Rectal smooth muscle tissue (tissue), 1 donor: ENCODE data around the gene DDX1.
"Not testable (repeated sequence)": the region's sequence is repeated elsewhere in the genome, so short reads cannot be mapped to it uniquely, and the experiment has no call there.

Source experiments
- H3K27ac ChIP-seq: one replicate; pipeline ENCODE4 v1.7.0; 2013; ENCODE audit warnings: low read depth, low read length, inconsistent platforms
- H3K27me3 ChIP-seq: one replicate; pipeline ENCODE4 v1.7.0; 2013; ENCODE audit warnings: low read length; ENCODE audit not compliant: control insufficient read depth, insufficient read depth
- H3K36me3 ChIP-seq: one replicate; pipeline ENCODE4 v1.7.0; 2013; ENCODE audit warnings: low read length; ENCODE audit not compliant: control insufficient read depth, insufficient read depth
- H3K4me1 ChIP-seq: one replicate; pipeline ENCODE4 v1.7.0; 2013; ENCODE audit warnings: low read length; ENCODE audit not compliant: control insufficient read depth, insufficient read depth
- H3K4me3 ChIP-seq: one replicate; pipeline ENCODE4 v1.7.0; 2013; ENCODE audit warnings: low read length
- H3K9ac ChIP-seq: one replicate; pipeline ENCODE4 v1.7.0; 2013; ENCODE audit warnings: low read length

The DDX1 gene

DNA sequence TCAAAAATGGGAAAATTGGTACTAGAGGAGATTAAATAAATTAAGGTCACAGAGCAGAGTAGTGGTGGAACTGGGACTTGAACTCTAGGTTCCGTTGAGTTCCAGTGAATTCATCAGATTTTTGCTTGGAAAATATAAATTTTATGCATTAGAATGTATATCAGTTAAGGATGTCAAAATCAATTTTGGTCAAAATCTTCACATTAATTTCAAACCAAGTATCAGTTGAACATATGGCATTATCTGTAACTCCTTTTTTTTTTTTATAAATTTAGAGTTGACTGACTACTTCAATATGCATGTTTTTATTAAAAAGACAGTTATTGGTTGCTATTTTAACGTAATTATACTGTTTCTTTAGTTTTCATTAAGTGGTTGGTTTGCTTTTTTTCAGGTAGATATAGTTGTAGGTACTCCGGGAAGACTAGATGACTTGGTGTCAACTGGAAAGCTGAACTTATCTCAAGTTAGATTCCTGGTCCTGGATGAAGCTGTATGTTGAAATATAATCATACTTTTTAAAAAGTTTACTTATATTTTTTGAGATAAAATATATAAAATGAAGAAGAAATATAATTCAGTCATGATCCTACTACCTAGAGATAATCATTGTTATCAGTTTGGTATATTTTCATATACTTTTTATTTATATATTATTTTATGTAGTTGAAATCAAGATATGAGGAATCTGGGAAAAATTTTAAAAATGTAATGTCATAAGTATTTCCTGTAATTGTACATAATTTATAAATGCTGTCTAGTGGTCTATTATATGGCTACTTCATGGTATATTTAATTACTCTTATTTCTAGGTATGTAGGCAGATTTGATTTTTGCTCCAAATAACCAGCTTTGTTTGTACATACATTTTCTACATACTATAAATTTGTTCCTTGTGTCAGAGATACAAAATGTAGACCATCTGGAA is 25.4 kb downstream of the DDX1 start:
- H3K9ac ChIP-seq: no peak overlapping the region
- H3K27ac ChIP-seq: no peak overlapping the region
- no peak overlapping the region for H3K4me3 ChIP-seq
- peaks cover 11% of the 10 kb centered on the region for H3K36me3 ChIP-seq
- H3K4me1 ChIP-seq: no peaks in the 10 kb centered on the region
- H3K27me3 ChIP-seq: no peaks in the 10 kb centered on the region

DNA sequence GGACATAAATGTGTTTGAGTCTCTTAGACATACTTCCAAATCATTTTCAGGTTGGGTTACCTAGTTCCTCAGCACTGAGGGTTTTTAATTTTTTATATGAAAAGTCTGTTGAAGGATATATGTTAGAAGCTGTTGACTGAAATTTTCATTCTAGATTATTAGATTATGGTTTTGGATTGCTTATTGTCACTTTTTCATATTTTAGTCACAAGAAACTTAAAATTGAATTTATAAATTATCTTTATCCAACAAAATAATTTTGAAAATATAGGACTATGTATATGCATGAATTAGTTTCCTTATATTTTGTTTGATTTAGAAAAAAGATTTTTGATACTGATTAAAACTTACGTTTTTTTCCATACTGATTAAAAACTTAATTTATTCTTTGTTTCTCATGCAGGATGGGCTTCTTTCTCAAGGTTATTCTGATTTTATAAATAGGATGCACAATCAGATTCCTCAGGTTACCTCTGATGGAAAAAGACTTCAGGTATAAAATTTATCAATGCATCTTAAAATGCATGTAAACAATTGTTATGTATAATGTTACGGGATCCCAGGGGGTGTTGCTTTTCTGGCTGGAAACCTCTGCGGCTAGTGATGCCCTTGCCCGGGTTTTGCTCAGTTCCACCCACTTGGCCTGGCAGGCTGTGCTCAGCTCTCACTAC is 26.2 kb downstream of the DDX1 start:
- H3K4me3 ChIP-seq: no peak overlapping the region
- H3K9ac ChIP-seq: no peak overlapping the region
- no peaks in the 10 kb centered on the region for H3K4me1 ChIP-seq
- H3K36me3 ChIP-seq: peaks cover 15% of the 10 kb centered on the region
- no peak overlapping the region for H3K27ac ChIP-seq
- no peaks in the 10 kb centered on the region for H3K27me3 ChIP-seq

DNA sequence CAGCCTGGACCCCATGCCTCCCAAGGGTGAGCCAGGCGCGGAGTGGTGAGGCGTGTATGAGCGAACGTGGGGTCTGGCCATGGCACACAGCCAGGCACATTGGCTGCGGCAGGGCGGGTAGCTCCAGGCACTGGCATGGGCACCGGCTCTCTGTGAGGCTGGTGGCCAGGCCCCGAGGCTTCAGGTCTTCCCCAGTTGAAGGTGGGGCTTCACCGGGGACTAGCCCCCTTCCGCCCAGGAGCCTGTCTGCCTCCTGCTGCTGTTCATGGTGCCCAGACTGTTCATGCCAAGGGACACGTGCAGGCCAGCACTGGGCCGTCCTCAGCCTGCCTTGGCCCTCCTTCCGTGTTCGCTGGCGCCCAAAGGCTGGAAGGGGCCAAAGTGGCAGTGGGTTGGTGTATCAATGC is 26.8 kb downstream of the DDX1 start:
- Histone ChIP-seq H3K27ac (no peak overlapping the region), H3K4me1 (no peaks in the 10 kb centered on the region), H3K4me3 (no peak overlapping the region), H3K27me3 (no peaks in the 10 kb centered on the region), H3K9ac (no peak overlapping the region), H3K36me3 (peaks cover 15% of the 10 kb centered on the region)

DNA sequence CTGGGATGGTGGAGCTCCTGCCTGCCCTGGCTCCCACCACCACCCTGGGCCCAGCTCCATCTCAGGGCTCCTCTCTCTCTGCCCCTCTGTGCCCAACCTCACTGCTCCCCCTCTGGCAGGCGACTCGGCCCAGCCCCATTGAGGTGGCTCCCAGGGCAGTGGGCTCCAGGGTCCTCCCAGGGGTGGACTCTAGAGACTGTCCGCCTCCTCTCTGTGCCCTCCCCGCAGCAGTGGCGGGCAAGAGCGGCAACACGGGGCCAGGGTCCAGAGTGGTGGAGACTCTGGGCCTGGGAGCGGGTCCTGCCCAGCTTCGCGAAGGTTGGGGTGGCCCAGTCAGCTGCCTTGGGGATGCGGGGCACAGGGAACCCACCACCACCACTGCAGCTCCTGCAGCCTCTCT is 27.4 kb downstream of the DDX1 start:
- Histone ChIP-seq H3K4me3 (no peak overlapping the region), H3K4me1 (no peaks in the 10 kb centered on the region), H3K36me3 (peaks cover 18% of the 10 kb centered on the region), H3K9ac (no peak overlapping the region), H3K27ac (no peak overlapping the region), H3K27me3 (no peaks in the 10 kb centered on the region)

DNA sequence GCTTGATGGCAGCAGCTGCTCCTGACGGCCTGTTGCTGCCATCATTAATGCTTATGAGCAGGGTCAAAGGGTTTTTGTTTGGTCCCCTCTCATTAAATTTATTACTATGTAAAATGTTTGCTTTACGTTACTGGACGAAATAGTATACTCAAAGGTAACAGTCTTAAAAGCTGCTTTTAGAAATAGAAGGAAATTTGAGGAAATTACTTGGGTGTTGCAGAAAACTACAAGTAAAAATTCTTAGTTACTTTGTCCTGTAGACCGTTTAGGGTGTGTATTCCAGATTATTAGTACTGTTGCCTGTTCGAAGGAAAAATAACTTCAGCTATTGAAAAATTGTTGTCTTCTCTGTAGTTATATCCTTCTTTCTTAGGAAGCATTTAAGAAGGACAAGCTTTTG is 27.8 kb downstream of the DDX1 start:
- Histone ChIP-seq H3K36me3 (peaks cover 20% of the 10 kb centered on the region), H3K9ac (no peak overlapping the region), H3K27ac (no peak overlapping the region), H3K4me1 (no peaks in the 10 kb centered on the region), H3K4me3 (no peak overlapping the region), H3K27me3 (no peaks in the 10 kb centered on the region)

DNA sequence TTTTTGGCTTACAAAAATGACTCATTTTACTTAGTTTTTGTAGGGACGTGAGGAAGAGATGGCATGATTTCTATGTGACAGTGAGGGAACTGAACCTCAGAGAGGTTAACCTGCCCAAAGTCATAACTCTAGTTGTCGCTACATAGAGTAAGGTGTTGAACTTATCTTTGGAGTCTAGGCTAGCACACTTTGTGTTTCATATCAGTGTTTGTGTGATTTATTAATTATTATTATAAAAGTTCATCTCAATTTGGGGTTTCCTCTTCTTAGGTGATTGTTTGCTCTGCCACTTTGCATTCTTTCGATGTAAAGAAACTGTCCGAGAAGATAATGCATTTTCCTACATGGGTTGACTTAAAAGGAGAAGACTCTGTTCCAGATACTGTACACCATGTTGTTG is 28.3 kb downstream of the DDX1 start:
- Histone ChIP-seq H3K27ac (no peak overlapping the region), H3K36me3 (peaks cover 24% of the 10 kb centered on the region), H3K27me3 (no peaks in the 10 kb centered on the region), H3K9ac (no peak overlapping the region), H3K4me1 (no peaks in the 10 kb centered on the region), H3K4me3 (no peak overlapping the region)

DNA sequence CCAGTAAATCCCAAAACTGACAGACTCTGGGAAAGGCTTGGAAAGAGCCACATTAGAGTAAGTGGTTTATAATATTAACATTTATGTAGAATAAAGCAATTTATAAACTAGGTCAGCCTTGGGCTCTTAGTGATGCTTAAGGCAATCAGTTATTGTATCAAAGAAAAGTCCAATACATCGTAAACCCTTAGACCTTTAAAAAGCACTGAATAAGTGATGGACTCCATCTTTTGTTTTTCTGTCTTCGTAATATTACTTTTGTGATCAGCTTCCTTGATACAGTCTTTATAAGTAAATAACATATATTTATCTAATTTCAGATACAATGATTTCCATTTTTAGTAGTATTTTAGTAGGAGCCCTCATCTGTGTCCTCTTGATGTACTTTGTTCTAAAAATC is 28.7 kb downstream of the DDX1 start:
- Histone ChIP-seq H3K27ac (no peak overlapping the region), H3K4me1 (no peaks in the 10 kb centered on the region), H3K36me3 (peaks cover 24% of the 10 kb centered on the region), H3K9ac (no peak overlapping the region), H3K4me3 (no peak overlapping the region), H3K27me3 (no peaks in the 10 kb centered on the region)

DNA sequence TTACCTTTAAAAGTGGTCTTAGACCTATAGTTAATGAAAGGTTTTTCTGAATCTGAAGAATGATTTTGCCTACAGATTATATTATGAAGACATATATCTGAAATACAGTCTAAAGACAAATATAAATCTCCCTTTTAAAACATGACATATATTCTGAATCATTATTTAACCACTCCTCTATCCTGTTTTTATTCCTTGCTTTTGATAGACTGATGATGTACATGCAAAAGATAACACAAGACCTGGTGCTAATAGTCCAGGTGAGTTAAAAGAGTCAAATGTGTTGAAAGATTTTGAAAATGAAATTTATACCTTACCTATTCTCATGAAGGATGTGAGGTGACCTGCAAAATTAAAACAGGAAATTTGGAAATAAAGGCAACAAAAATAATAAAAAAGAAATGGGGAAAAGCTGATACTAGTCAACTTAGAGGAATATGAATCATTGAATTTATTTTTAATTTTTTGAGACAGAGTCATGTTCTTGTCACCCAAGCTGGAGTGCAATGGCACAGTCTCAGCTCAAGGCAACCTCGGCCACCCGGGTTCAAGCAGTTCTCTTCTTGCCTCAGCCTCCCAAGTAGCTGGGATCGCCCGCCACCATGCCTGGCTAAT is 29.3 kb downstream of the DDX1 start:
- Histone ChIP-seq H3K9ac (no peak overlapping the region), H3K4me1 (no peaks in the 10 kb centered on the region), H3K36me3 (peaks cover 24% of the 10 kb centered on the region)

DNA sequence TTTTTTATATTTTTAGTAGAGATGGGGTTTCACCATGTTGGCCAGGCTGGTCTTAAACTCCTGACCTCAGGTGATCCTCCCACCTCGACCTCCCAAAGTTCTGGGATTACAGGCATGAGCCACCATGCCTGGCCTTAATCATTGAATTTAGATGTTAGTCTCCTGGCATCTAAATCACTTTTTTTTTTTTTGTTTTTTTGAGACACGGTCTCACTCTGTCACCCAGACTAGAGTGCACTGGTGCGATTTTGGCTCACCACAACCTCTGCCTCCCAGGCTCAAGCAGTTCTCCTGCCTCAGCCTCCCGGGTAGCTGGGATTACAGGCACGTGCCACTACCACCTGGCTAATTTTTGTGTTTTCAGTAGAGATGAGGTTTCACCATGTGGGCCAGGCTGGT is 29.8 kb downstream of the DDX1 start:
- H3K27me3 ChIP-seq, H3K27ac ChIP-seq, H3K4me3 ChIP-seq, H3K9ac ChIP-seq, H3K4me1 ChIP-seq: not testable (repeated sequence)
- H3K36me3 ChIP-seq: peaks cover 24% of the 10 kb centered on the region

More for the DNA sequence above, 29.3 kb downstream of the DDX1 start:
- Histone ChIP-seq H3K4me3 (no peak overlapping the region), H3K27me3 (no peaks in the 10 kb centered on the region), H3K27ac (no peak overlapping the region)

DNA sequence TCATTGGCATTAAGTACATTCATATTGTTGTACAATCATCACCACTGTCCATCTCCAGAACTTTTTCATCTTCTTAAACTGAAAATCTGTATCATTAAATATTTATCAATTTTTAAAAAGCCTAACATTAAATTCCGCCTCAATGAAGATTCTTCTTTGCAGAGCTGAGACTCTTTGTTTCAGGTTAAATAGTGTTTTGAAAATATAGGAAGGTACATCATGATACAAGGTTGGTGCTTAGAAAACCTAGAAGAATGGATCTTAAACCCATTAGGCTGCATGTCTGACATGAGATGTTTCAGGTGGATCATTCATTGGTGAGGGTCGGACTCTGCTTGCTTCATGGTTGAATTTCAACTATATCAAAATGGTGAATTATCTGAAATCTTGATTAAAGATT is 30.5 kb downstream of the DDX1 start:
- no peaks in the 10 kb centered on the region for H3K4me1 ChIP-seq
- H3K27ac ChIP-seq: no peak overlapping the region
- H3K4me3 ChIP-seq: no peak overlapping the region
- no peak overlapping the region for H3K9ac ChIP-seq
- H3K27me3 ChIP-seq: no peaks in the 10 kb centered on the region
- H3K36me3 ChIP-seq: peaks cover 24% of the 10 kb centered on the region

DNA sequence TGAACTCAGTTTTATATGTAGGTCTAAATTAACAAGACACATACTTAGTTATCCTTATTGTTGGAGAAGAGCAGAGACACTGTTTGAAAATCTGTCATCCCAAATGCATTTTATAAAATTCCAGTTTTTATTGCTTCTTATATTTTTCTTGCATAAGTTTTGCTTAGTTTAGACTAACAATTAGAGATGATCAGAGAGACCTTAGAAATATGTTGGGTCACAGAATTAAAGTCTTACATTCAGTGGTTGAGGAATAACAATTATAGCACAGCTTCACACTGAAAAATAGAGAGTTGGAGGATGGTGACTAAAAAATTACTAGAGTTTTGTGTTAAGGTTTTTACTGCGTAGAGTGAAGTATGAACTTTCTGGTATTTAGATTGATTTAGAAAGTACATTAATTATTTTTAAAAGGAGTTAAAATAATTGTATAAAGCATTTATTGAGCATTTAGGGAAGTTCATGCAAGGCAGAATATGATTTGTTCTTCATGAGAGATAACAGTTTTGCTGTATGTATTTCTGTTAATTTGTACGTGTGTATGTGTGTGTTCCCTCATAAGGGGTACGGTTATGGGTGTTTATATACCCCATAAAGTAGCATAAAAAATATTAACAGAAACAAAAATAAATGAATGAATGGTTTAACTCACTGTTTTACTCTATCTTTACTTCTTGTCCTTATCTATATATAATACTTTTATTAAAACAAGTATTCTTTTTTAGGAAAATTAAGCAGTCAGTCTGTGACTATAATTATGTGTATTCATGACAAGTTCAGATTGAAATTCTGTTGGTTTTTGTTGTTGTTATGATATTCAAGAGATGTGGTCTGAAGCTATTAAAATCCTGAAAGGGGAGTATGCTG is 31.2 kb downstream of the DDX1 start:
- H3K27ac ChIP-seq: no peak overlapping the region
- H3K27me3 ChIP-seq: no peaks in the 10 kb centered on the region
- H3K4me1 ChIP-seq: no peaks in the 10 kb centered on the region
- H3K4me3 ChIP-seq: no peak overlapping the region
- peaks cover 24% of the 10 kb centered on the region for H3K36me3 ChIP-seq
- no peak overlapping the region for H3K9ac ChIP-seq

DNA sequence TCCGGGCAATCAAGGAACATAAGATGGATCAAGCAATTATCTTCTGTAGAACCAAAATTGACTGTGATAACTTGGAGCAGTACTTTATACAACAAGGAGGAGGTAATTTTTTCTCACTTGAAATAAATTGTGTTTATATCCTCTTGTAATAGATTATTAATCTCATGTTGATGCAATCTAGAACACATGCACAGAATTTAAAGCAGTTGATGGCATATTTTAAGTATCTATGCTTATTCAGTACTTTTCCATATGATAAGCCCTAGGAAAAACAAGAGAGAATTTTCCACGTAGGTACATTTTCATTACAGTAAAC is 31.8 kb downstream of the DDX1 start:
- Histone ChIP-seq H3K27me3 (no peaks in the 10 kb centered on the region), H3K4me3 (no peak overlapping the region), H3K9ac (no peak overlapping the region), H3K36me3 (peaks cover 21% of the 10 kb centered on the region), H3K4me1 (no peaks in the 10 kb centered on the region), H3K27ac (no peak overlapping the region)
